DOHH2 (cell line): Measurements from ENCODE around the gene TDRD12.

Source experiments
- H3F3A ChIP-seq: fragments of 200-600 bp; sonication (generic), shearing (Covaris generic); 2 replicates; pipeline ENCODE4 v1.6.0; 2016; ENCODE audit warnings: antibody characterized with exemption, mild to moderate bottlenecking; ENCODE audit not compliant: control insufficient read depth, insufficient read depth
- H3K27ac ChIP-seq: fragments of 200-600 bp; sonication (generic); 2 replicates; pipeline ENCODE4 v1.5.1; 2014; ENCODE audit warnings: low read depth, mild to moderate bottlenecking, low read length, moderate library complexity
- H3K27me3 ChIP-seq: fragments of 200-600 bp; sonication (generic); 2 replicates; pipeline ENCODE4 v1.6.1; 2014; ENCODE audit warnings: mild to moderate bottlenecking, low read length, mixed read lengths; ENCODE audit not compliant: control insufficient read depth
- H3K36me3 ChIP-seq: fragments of 200-600 bp; sonication (generic); 2 replicates; pipeline ENCODE4 v1.6.1; 2014; ENCODE audit warnings: mild to moderate bottlenecking, low read length, moderate library complexity, mixed read lengths; ENCODE audit not compliant: control insufficient read depth
- H3K4me1 ChIP-seq: fragments of 200-600 bp; sonication (generic); 2 replicates; pipeline ENCODE4 v1.6.1; 2014; ENCODE audit warnings: mild to moderate bottlenecking, low read length, mixed read lengths; ENCODE audit not compliant: control insufficient read depth
- H3K4me2 ChIP-seq: fragments of 200-600 bp; sonication (generic); 2 replicates; pipeline ENCODE4 v1.6.0; 2014; ENCODE audit warnings: mild to moderate bottlenecking, low read length, moderate library complexity
- H3K4me3 ChIP-seq: fragments of 200-600 bp; sonication (generic); 2 replicates; pipeline ENCODE4 v1.5.1; 2014; ENCODE audit warnings: mild to moderate bottlenecking, low read length, mixed read lengths
- H3K79me2 ChIP-seq: fragments of 200-600 bp; sonication (generic); 2 replicates; pipeline ENCODE4 v1.6.1; 2014; ENCODE audit warnings: mild to moderate bottlenecking, low read length, mixed read lengths; ENCODE audit not compliant: control insufficient read depth
- H3K9me2 ChIP-seq: fragments of 200-600 bp; sonication (generic); replicated peaks from 2 replicates; pipeline ENCODE4 v1.6.1; 2014; ENCODE audit warnings: mild to moderate bottlenecking, low read length, mixed read lengths; ENCODE audit not compliant: control insufficient read depth
- H3K9me3 ChIP-seq: fragments of 200-600 bp; sonication (generic); 2 replicates; pipeline ENCODE4 v1.6.1; 2014; ENCODE audit warnings: antibody characterized with exemption, low read length, mixed read lengths; ENCODE audit not compliant: control insufficient read depth, insufficient read depth
- H4K20me1 ChIP-seq: fragments of 200-600 bp; sonication (generic); 2 replicates; pipeline ENCODE4 v1.6.0; 2014; ENCODE audit warnings: low read depth, mild to moderate bottlenecking, antibody characterized with exemption, low read length, moderate library complexity; ENCODE audit not compliant: control insufficient read depth, insufficient read depth
- EZH2phosphoT487 ChIP-seq: fragments of 200-600 bp; sonication (generic); IDR thresholded peaks from 2 replicates; pipeline ENCODE4 v1.6.1; 2017; ENCODE audit warnings: borderline replicate concordance, mild to moderate bottlenecking, antibody characterized with exemption, low read length, moderate library complexity, mixed read lengths
- TF ChIP-seq, protein P1 (sequence below): fragments of 200-600 bp; sonication (generic); IDR thresholded peaks from one replicate; pipeline ENCODE4 v1.5.1; 2014; ENCODE audit warnings: antibody characterized with exemption, mild to moderate bottlenecking, low read depth, low read length; ENCODE audit not compliant: poor library complexity, severe bottlenecking

TDRD12 gene

DNA sequence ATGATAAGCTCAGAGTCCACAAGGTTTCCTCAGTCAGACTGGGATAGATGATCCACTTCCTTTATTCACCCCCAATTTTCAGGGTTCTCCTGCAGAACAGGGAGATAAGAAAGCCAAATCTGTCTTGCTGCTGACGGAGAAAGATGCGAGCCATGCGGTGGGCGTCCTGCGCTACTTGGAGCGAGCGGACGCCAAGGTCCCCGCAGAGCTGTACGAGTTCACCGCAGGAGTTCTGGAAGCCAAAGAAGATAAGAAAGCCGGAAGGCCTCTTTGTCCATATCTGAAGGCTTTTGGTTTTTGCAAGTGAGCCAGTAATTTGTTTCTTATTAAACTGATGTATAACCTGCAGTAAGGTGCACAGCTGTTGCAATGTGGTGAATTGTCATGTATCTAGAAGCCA is 83.3 kb downstream of the TDRD12 start:
- Histone ChIP-seq H3K27ac (no peak overlapping the region), H3K36me3 (no peaks in the 10 kb centered on the region), H3K79me2 (no peaks in the 10 kb centered on the region), H3F3A (no peaks in the 10 kb centered on the region), H3K4me1 (no peaks in the 10 kb centered on the region), H3K9me3 (no peaks in the 10 kb centered on the region), H3K9me2 (no peaks in the 10 kb centered on the region), H3K4me2 (no peak overlapping the region), H3K4me3 (no peak overlapping the region), H4K20me1 (no peaks in the 10 kb centered on the region), H3K27me3 (no peaks in the 10 kb centered on the region)
- TF ChIP-seq, protein P1, sequence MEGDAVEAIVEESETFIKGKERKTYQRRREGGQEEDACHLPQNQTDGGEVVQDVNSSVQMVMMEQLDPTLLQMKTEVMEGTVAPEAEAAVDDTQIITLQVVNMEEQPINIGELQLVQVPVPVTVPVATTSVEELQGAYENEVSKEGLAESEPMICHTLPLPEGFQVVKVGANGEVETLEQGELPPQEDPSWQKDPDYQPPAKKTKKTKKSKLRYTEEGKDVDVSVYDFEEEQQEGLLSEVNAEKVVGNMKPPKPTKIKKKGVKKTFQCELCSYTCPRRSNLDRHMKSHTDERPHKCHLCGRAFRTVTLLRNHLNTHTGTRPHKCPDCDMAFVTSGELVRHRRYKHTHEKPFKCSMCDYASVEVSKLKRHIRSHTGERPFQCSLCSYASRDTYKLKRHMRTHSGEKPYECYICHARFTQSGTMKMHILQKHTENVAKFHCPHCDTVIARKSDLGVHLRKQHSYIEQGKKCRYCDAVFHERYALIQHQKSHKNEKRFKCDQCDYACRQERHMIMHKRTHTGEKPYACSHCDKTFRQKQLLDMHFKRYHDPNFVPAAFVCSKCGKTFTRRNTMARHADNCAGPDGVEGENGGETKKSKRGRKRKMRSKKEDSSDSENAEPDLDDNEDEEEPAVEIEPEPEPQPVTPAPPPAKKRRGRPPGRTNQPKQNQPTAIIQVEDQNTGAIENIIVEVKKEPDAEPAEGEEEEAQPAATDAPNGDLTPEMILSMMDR, result no peak
- TF ChIP-seq EZH2phosphoT487, result no peak

DNA sequence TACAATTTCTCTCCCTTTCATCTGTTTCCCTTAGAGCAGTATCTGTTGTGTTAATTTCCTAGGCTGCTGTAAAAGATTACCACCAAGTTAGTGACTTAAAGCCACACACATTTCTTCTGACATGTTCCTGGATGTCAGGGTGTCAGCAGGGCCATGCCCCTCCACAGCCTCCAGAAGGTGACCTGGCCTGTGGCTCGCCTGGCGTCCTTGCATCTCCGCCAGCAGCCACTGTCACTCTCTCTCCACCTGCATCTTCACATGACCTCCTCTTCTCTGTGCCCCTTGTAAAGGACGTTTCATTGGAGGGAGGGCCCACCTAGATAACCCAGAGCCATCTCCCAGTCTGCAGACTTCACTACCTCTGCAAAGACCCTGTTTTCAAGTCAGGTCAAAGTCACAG is 88.7 kb downstream of the TDRD12 start:
- Histone ChIP-seq H3K4me3 (no peak overlapping the region), H3K4me1 (no peaks in the 10 kb centered on the region), H3K9me2 (no peaks in the 10 kb centered on the region), H3K27me3 (peaks cover 6% of the 10 kb centered on the region), H3K36me3 (no peaks in the 10 kb centered on the region), H3K4me2 (no peak overlapping the region), H4K20me1 (no peaks in the 10 kb centered on the region), H3K27ac (no peak overlapping the region), H3K9me3 (no peaks in the 10 kb centered on the region), H3F3A (no peaks in the 10 kb centered on the region), H3K79me2 (no peaks in the 10 kb centered on the region)
- TF ChIP-seq, protein P1, result no peak
- TF ChIP-seq EZH2phosphoT487, result no peak

DNA sequence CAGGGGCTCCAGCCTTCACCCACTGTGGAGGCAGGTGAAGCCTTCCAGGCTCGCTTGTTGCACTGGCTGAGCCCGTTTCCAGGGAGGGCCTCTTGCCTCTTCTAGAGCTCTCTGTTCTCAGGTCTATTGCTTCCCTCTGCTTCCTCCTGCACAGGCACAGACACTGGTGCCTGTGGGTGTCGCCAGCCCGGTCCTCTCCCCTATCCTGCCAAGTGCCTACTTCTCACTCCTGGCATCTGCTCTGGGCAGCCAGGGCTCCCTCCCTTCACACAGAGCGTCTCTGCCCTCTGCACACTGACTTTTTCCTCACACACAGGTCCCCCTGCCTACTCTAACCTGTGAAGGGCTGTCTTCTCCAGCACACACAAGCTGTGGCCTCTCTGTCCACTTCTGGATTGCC is 89.7 kb downstream of the TDRD12 start:
- no peaks in the 10 kb centered on the region for H3K79me2 ChIP-seq
- no peak for TF ChIP-seq EZH2phosphoT487
- TF ChIP-seq, protein P1, result no peak
- no peak overlapping the region for H3K27ac ChIP-seq
- H3K4me2 ChIP-seq, result no peak overlapping the region
- H3K9me2 ChIP-seq, result no peaks in the 10 kb centered on the region
- no peaks in the 10 kb centered on the region for H3K9me3 ChIP-seq
- no peaks in the 10 kb centered on the region for H4K20me1 ChIP-seq
- no peak overlapping the region for H3K4me3 ChIP-seq
- H3K27me3 ChIP-seq, result peaks cover 6% of the 10 kb centered on the region
- H3K36me3 ChIP-seq, result no peaks in the 10 kb centered on the region
- no peaks in the 10 kb centered on the region for H3K4me1 ChIP-seq
- no peaks in the 10 kb centered on the region for H3F3A ChIP-seq

DNA sequence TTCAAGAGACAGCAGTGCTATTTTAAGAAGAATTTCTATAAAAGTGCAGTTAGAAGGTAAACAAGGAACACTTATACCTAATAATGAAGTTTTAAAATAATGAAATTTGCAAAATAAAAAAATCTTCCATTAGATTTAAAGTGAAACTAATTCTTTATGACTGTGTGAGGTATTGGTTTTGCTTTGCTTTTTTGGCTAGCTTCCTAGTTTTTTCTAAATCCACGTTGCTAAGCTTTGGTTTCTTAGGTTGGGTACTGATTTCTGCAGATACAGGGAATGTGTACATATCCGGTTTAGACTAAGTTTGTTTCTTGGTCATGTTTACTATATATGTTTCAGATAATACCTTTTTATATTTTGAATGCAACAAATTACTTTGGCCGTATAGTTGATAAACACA is 90.2 kb downstream of the TDRD12 start:
- H3F3A ChIP-seq, result no peaks in the 10 kb centered on the region
- TF ChIP-seq EZH2phosphoT487, result no peak
- TF ChIP-seq, protein P1, result no peak
- H3K9me2 ChIP-seq, result no peaks in the 10 kb centered on the region
- no peak overlapping the region for H3K27ac ChIP-seq
- H3K4me3 ChIP-seq, result no peak overlapping the region
- H3K4me2 ChIP-seq, result no peak overlapping the region
- H4K20me1 ChIP-seq, result no peaks in the 10 kb centered on the region
- H3K79me2 ChIP-seq, result no peaks in the 10 kb centered on the region
- H3K4me1 ChIP-seq, result no peaks in the 10 kb centered on the region
- H3K27me3 ChIP-seq, result peaks cover 6% of the 10 kb centered on the region
- H3K9me3 ChIP-seq, result no peaks in the 10 kb centered on the region
- H3K36me3 ChIP-seq, result no peaks in the 10 kb centered on the region
